IMR-90 (cell line): ENCODE results near the gene MGAT5B. TPM values are rescaled to one million over a fixed set of nuclear protein-coding genes. Genes with fewer than 3 reads are reported as not detected.

ENCODE experiments used
- ATAC-seq: fragments of 200-7000 bp; cut with Tn5 transposase; 2 replicates; pipeline ENCODE4 v1.9.1; 2020; ENCODE audit warnings: low read depth, mild to moderate bottlenecking, moderate library complexity
- BruUV-seq: library from RNA; stranded (reverse); fragments of 400-500 nt; replicated peaks from 2 replicates; lab custom pipeline; 2021; lab: Mats Ljungman, UMichigan
- CTCF ChIA-PET: fragments of 300-600 bp; formaldehyde crosslinking; extraction: SDS; loops from one replicate; lab custom pipeline; 2021; ENCODE audit warnings: antibody characterized with exemption; lab: Yijun Ruan, JAX
- POLR2A ChIA-PET: fragments of 300-600 bp; sonication (Branson Sonifier 250); formaldehyde crosslinking; loops from one replicate; lab custom pipeline; 2022; ENCODE audit warnings: antibody characterized with exemption; ENCODE audit not compliant: unreplicated experiment; lab: Charles Lee
- DNase-seq: peaks from one replicate; pipeline ENCODE4 v3.0.0; 2013
- H2AFZ ChIP-seq: replicated peaks from 2 replicates; pipeline ENCODE3; 2013; ENCODE audit warnings: low read length, mild to moderate bottlenecking; ENCODE audit not compliant: poor library complexity
- H2AK5ac ChIP-seq: 2 replicates; pipeline ENCODE4 v1.6.1; 2013; ENCODE audit warnings: low read depth, low read length, inconsistent platforms
- H2AK9ac ChIP-seq: replicated peaks from 2 replicates; pipeline ENCODE3; 2013; ENCODE audit warnings: mild to moderate bottlenecking, low read depth, low read length, moderate library complexity; ENCODE audit not compliant: poor library complexity
- H2BK120ac ChIP-seq: 2 replicates; pipeline ENCODE4 v1.6.1; 2013; ENCODE audit warnings: low read depth, low read length, inconsistent platforms
- H2BK15ac ChIP-seq: 3 replicates; pipeline ENCODE4 v1.6.1; 2013; ENCODE audit warnings: low read depth, low read length, inconsistent platforms
- H2BK20ac ChIP-seq: 2 replicates; pipeline ENCODE4 v1.6.1; 2013; ENCODE audit warnings: low read depth, mild to moderate bottlenecking, inconsistent platforms, low read length, moderate library complexity
- H2BK5ac ChIP-seq: 2 replicates; pipeline ENCODE4 v1.6.1; 2013; ENCODE audit warnings: mild to moderate bottlenecking, low read depth, low read length, inconsistent platforms; ENCODE audit not compliant: poor library complexity, severe bottlenecking
- H3K14ac ChIP-seq: replicated peaks from 2 replicates; pipeline ENCODE4 v1.6.1; 2013; ENCODE audit warnings: low read depth, low read length, inconsistent platforms
- H3K18ac ChIP-seq: 2 replicates; pipeline ENCODE4 v1.6.1; 2013; ENCODE audit warnings: low read depth, low read length, control low read depth
- H3K23ac ChIP-seq: 2 replicates; pipeline ENCODE4 v1.6.1; 2013; ENCODE audit warnings: low read depth, low read length, inconsistent platforms
- H3K27ac ChIP-seq: 2 replicates; pipeline ENCODE4 v1.5.1; 2013; ENCODE audit warnings: mild to moderate bottlenecking, control low read depth, low read length; ENCODE audit not compliant: insufficient read depth
- H3K27me3 ChIP-seq: 2 replicates; pipeline ENCODE4 v1.6.1; 2013; ENCODE audit warnings: low read length; ENCODE audit not compliant: control insufficient read depth, insufficient read depth
- H3K36me3 ChIP-seq: 2 replicates; pipeline ENCODE4 v1.6.1; 2013; ENCODE audit warnings: low read length, mixed read lengths; ENCODE audit not compliant: control insufficient read depth, insufficient read depth
- H3K4ac ChIP-seq: 2 replicates; pipeline ENCODE4 v1.6.1; 2013; ENCODE audit warnings: low read depth, low read length, inconsistent platforms
- H3K4me1 ChIP-seq: 2 replicates; pipeline ENCODE4 v1.6.1; 2013; ENCODE audit warnings: low read length, mixed read lengths; ENCODE audit not compliant: control insufficient read depth, insufficient read depth
- H3K4me2 ChIP-seq: 2 replicates; pipeline ENCODE4 v1.6.1; 2013; ENCODE audit warnings: low read depth, mild to moderate bottlenecking, control low read depth, low read length, moderate library complexity
- H3K4me3 ChIP-seq: 2 replicates; pipeline ENCODE4 v1.5.1; 2013; ENCODE audit warnings: low read depth, mild to moderate bottlenecking, control low read depth, low read length, moderate library complexity; ENCODE audit not compliant: insufficient read depth
- H3K56ac ChIP-seq: 2 replicates; pipeline ENCODE4 v1.6.1; 2013; ENCODE audit warnings: low read length, inconsistent platforms; ENCODE audit not compliant: insufficient read depth; ENCODE audit errors: extremely low read depth
- H3K79me1 ChIP-seq, 2 experiments: 2 replicates each; pipeline ENCODE4 v1.6.1; 2013; ENCODE audit warnings: low read length in 2 of 2, inconsistent platforms in 1 of 2, low read depth in 1 of 2
- H3K9ac ChIP-seq: 2 replicates; pipeline ENCODE4 v1.6.1; 2013; ENCODE audit warnings: low read depth, low read length, control low read depth
- H3K9me1 ChIP-seq: 2 replicates; pipeline ENCODE4 v1.6.1; 2013; ENCODE audit warnings: low read length, inconsistent platforms; ENCODE audit not compliant: insufficient read depth
- H3K9me3 ChIP-seq: 2 replicates; pipeline ENCODE4 v1.6.1; 2013; ENCODE audit warnings: low read length; ENCODE audit not compliant: control insufficient read depth, insufficient read depth
- H4K20me1 ChIP-seq: 2 replicates; pipeline ENCODE4 v1.6.1; 2013; ENCODE audit warnings: low read length, inconsistent platforms; ENCODE audit not compliant: insufficient read depth
- H4K5ac ChIP-seq: 2 replicates; pipeline ENCODE4 v1.6.1; 2013; ENCODE audit warnings: mild to moderate bottlenecking, low read depth, low read length, control low read depth
- H4K8ac ChIP-seq, 2 experiments: 2 replicates each; pipeline ENCODE4 v1.6.1; 2013; ENCODE audit warnings: low read depth in 2 of 2, low read length in 2 of 2, control low read depth in 1 of 2, inconsistent platforms in 1 of 2
- H4K91ac ChIP-seq: 2 replicates; pipeline ENCODE4 v1.6.1; 2013; ENCODE audit warnings: low read depth, low read length, inconsistent platforms; ENCODE audit not compliant: insufficient read depth
- BHLHE40 ChIP-seq: fragments of 150-350 bp; IDR thresholded peaks from 2 replicates; pipeline ENCODE4 v1.6.1; 2016; ENCODE audit warnings: mild to moderate bottlenecking, low read depth, low read length
- RAD21 ChIP-seq: IDR thresholded peaks from 2 replicates; pipeline ENCODE4 v1.6.1; 2012; ENCODE audit warnings: low read length, improper control_type of control experiment
- WGBS, 2 experiments: methylation state at CpG; one replicate each; pipeline versions ENCODE4 v1.1.5 to v1.1.7; 2013; ENCODE audit warnings: missing lambda C conversion rate in 2 of 2; ENCODE audit not compliant: insufficient read length in 1 of 2; ENCODE audit errors: extremely low coverage in 2 of 2; 5-methylcytosine and 5-hydroxymethylcytosine counted together
- dilution Hi-C: fragments of 300-500 bp; cut with HindIII; formaldehyde crosslinking; loops from one replicate; pipeline ENCODE4 v1.14.3; 2018; ENCODE audit warnings: low sequenced_read_pairs; ENCODE audit not compliant: unreplicated experiment
- in situ Hi-C: fragments of 300-500 bp; cut with MboI; formaldehyde crosslinking; loops from 3 replicates; pipeline ENCODE4 v1.14.3; 2019; ENCODE audit warnings: low sequenced_read_pairs, inconsistent platforms, mixed read lengths
- intact Hi-C: fragments of 100-400 bp; cut with micrococcal nuclease; formaldehyde crosslinking; loops from 2 replicates; pipeline ENCODE4 v1.10.0; 2022
- polyA plus RNA-seq, 3 experiments: library from polyadenylated mRNA; depleted of rRNA; stranded (reverse); fragments of >200 nt; gene quantifications; 2 replicates each; pipeline ENCODE4 v1.2.3, GENCODE V29; 2012; ENCODE audit warnings: low replicate concordance in 1 of 3
- total RNA-seq: library from RNA; depleted of rRNA; stranded (reverse); fragments of >200 nt; gene quantifications from 2 replicates; pipeline ENCODE4 v1.2.3, GENCODE V29; 2012

MGAT5B gene
- total and polyA plus RNA-seq, 2 of the 4 experiments (the other 2 are of a cell fraction): 0.54 to 2.0 TPM

DNA sequence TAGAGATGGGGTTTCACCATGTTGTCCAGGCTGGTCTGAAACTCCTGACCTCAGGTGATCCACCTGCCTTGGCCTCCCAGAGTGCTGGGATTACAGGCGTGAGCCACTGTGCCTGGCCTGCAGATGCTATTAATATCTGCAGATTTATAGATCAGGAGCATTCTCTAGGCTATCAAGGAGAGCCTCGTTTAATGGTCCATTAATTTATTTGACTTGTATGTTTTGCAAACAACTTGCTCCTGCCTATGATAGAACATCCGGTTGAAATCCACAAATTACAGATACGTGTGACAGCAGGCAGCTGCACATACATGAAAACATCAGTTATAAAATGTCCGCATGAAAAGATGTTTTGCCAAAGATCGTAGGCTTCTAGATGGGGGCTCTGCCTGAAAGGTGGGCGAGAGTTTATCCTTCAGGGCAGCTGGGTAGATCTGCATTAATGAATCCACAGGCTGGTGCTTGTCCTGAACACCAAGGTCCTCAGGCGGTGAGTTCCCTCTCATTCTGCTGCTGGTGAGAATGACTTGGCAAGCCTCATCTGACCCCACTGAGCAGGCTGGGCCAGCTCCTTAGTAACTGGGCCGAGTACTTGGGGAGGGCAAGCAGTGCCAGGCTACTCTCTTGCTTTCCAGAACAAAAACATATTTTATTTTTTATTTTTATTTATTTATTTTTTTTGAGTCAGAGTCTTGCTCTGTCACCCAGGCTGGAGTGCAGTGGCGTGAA lies 37.1 kb upstream of the MGAT5B start:
- no peak overlapping the region for H2BK20ac ChIP-seq
- no TSS peak for BruUV-seq
- no peak overlapping the region for H2AK5ac ChIP-seq
- 70% methylated on average over 4 of the region's 10 CpGs; no CpG with 5 or more reads in 1 of the 2 experiments for whole genome bisulfite sequencing, 2 experiments
- no peak overlapping the region for H3K56ac ChIP-seq
- no peak overlapping the region for H3K23ac ChIP-seq
- no peak for ATAC-seq
- no peaks in the 10 kb centered on the region for H3K9me1 ChIP-seq
- H3K4ac ChIP-seq: no peak overlapping the region
- no peak overlapping the region for H4K5ac ChIP-seq
- TF ChIP-seq BHLHE40: no peak
- TF ChIP-seq RAD21: no peak
- peak overlapping the region; percentile 49 for H2AFZ ChIP-seq
- no peak overlapping the region for H3K9ac ChIP-seq
- H3K4me1 ChIP-seq: no peaks in the 10 kb centered on the region
- peaks cover 36% of the 10 kb centered on the region for H3K27me3 ChIP-seq
- CTCF ChIA-PET: no interaction called here
- intact Hi-C loops (no loop called here), in situ Hi-C loops (no loop called here), dilution Hi-C loops (no loop called here)
- no peak overlapping the region for H3K4me3 ChIP-seq
- no peak overlapping the region for H3K18ac ChIP-seq
- H4K20me1 ChIP-seq: no peaks in the 10 kb centered on the region
- no peak overlapping the region for H4K8ac ChIP-seq
- H2BK15ac ChIP-seq: no peak overlapping the region
- H3K36me3 ChIP-seq: no peaks in the 10 kb centered on the region
- no peak overlapping the region for H3K14ac ChIP-seq
- no peak for DNase-seq
- no peak overlapping the region for H2BK5ac ChIP-seq
- H2AK9ac ChIP-seq: no peak overlapping the region
- no peaks in the 10 kb centered on the region for H3K9me3 ChIP-seq
- no peak overlapping the region for H4K91ac ChIP-seq
- H2BK120ac ChIP-seq: no peak overlapping the region
- no peak overlapping the region for H3K27ac ChIP-seq
- POLR2A ChIA-PET: interaction anchor here (0.7 kb wide), 1 partner anchor 28 kb away, joined by 5 read pairs; no protein-coding TSS in a partner anchor
- H3K79me1 ChIP-seq: no peaks in the 10 kb centered on the region
- H3K4me2 ChIP-seq: no peak overlapping the region
